Left lung (tissue), 10 donors: ENCODE results near the gene PARVG. TPM values are rescaled to one million over a fixed set of nuclear protein-coding genes. Genes with fewer than 3 reads are reported as not detected.

Source experiments
- ATAC-seq: fragments of 200-7000 bp; cut with Tn5 transposase; one replicate; pipeline ENCODE4 v1.9.1; 2020; ENCODE audit warnings: moderate library complexity
- DNase-seq, 4 donors: peaks; one replicate each; pipeline ENCODE4 v3.0.0-alpha.2; 2013 to 2020
- H3K27ac ChIP-seq, 2 donors: fragments of 200-600 bp; sonication (generic) in 1 of 2; one replicate each; pipeline versions ENCODE4 v1.5.0 to v1.8.0; 2020 to 2021
- H3K27me3 ChIP-seq, 2 donors: fragments of 200-600 bp; sonication (generic) in 1 of 2; one replicate each; pipeline versions ENCODE4 v1.5.0 to v1.8.0; 2020 to 2021
- H3K36me3 ChIP-seq, 2 donors: fragments of 200-600 bp; sonication (generic) in 1 of 2; one replicate each; pipeline versions ENCODE4 v1.5.0 to v1.8.0; 2020 to 2021
- H3K4me1 ChIP-seq, 2 donors: fragments of 200-600 bp; one replicate each; pipeline ENCODE4 v1.8.0; 2021
- H3K4me3 ChIP-seq, 2 donors: fragments of 200-600 bp; sonication (generic) in 1 of 2; one replicate each; pipeline versions ENCODE4 v1.5.0 to v1.8.0; 2020 to 2021; ENCODE audit warnings: mild to moderate bottlenecking in 1 of 2
- H3K9me3 ChIP-seq, 2 donors: fragments of 200-600 bp; sonication (generic) in 1 of 2; one replicate each; pipeline versions ENCODE4 v1.5.0 to v1.8.0; 2020 to 2021
- CTCF ChIP-seq, 2 donors: fragments of 200-600 bp; sonication (generic) in 1 of 2; IDR thresholded peaks; one replicate each; pipeline versions ENCODE4 v1.5.0 to v1.8.0; 2021; ENCODE audit warnings: antibody characterized with exemption in 2 of 2
- intact Hi-C, 2 donors: fragments of 100-400 bp; cut with DNase I; formaldehyde crosslinking; loops; one replicate each; pipeline versions ENCODE4 v1.11.2 to v1.14.2; 2022
- polyA plus RNA-seq, 6 donors: library from polyadenylated mRNA; unstranded; fragments of 120-200 nt; gene quantifications; one replicate each; pipeline ENCODE4 v1.2.1, GENCODE V29; 2013; ENCODE audit not compliant: insufficient read length in 6 of 6
- total RNA-seq, 2 donors: library from RNA; stranded (reverse); fragmentation: NEBNext Ultra II Directional; extraction: Animal tissue kit (Norgen Biotek cat#: 25700); gene quantifications; one replicate each; pipeline ENCODE4 v1.2.1, GENCODE V29; 2021
- donor health status: DM: no; HTN: yes; CAD: no.
- donor health status: DM: no; HTN: no; CAD: no.

PARVG gene
- total and polyA plus RNA-seq, 8 donors = 3.0 to 57.9 (median 3.5) TPM

GRCh38 chr22:44207173-44207980, 26.7 kb downstream of the PARVG start:
- H3K27ac ChIP-seq = no peak overlapping the region
- no peaks in the 10 kb centered on the region for H3K4me1 ChIP-seq
- no peak for TF ChIP-seq CTCF (IDR thresholded peaks at IDR 0.05)
- no peak overlapping the region for H3K4me3 ChIP-seq
- peaks cover 0 to 4% of the 10 kb centered on the region in 2 donors for H3K27me3 ChIP-seq
- peaks cover 0 to 25% of the 10 kb centered on the region in 2 donors for H3K36me3 ChIP-seq
- intact Hi-C loops = no loop called here
- H3K9me3 ChIP-seq = peaks cover 0 to 3% of the 10 kb centered on the region in 2 donors
- no peak for ATAC-seq
- no peak for DNase-seq

GRCh38 chr22:44207981-44208317, 27.2 kb downstream of the PARVG start:
- H3K4me3 ChIP-seq = no peak overlapping the region
- no peaks in the 10 kb centered on the region for H3K27me3 ChIP-seq
- H3K9me3 ChIP-seq = peaks cover 0 to 3% of the 10 kb centered on the region in 2 donors
- intact Hi-C loops = no loop called here
- ATAC-seq = no peak
- TF ChIP-seq CTCF (IDR thresholded peaks at IDR 0.05) = no peak
- no peaks in the 10 kb centered on the region for H3K4me1 ChIP-seq
- peaks cover 0 to 24% of the 10 kb centered on the region in 2 donors for H3K36me3 ChIP-seq
- DNase-seq = no peak
- no peak overlapping the region for H3K27ac ChIP-seq

GRCh38 chr22:44209343-44209742, 28.6 kb downstream of the PARVG start:
- peaks cover 0 to 16% of the 10 kb centered on the region in 2 donors for H3K36me3 ChIP-seq
- no peaks in the 10 kb centered on the region for H3K27me3 ChIP-seq
- intact Hi-C loops = no loop called here

GRCh38 chr22:44210722-44211121, 30.0 kb downstream of the PARVG start:
- Histone ChIP-seq H3K4me3 (no peak overlapping the region), H3K27me3 (no peaks in the 10 kb centered on the region), H3K36me3 (peaks cover 0 to 4% of the 10 kb centered on the region in 2 donors), H3K9me3 (peaks cover 0 to 11% of the 10 kb centered on the region in 2 donors), H3K4me1 (no peaks in the 10 kb centered on the region), H3K27ac (no peak overlapping the region)
- no peak for TF ChIP-seq CTCF (IDR thresholded peaks at IDR 0.05)
- ATAC-seq = no peak
- intact Hi-C loops = no loop called here
- DNase-seq = no peak

More at GRCh38 chr22:44209343-44209742, 28.6 kb downstream of the PARVG start:
- Histone ChIP-seq H3K27ac (no peak overlapping the region), H3K4me3 (no peak overlapping the region), H3K9me3 (peaks cover 0 to 3% of the 10 kb centered on the region in 2 donors), H3K4me1 (no peaks in the 10 kb centered on the region)
- no peak for DNase-seq
- ATAC-seq = no peak
- no peak for TF ChIP-seq CTCF (IDR thresholded peaks at IDR 0.05)

GRCh38 chr22:44211256-44211945, 30.7 kb downstream of the PARVG start:
- H3K27me3 ChIP-seq = no peaks in the 10 kb centered on the region
- no peak for ATAC-seq
- no peaks in the 10 kb centered on the region for H3K4me1 ChIP-seq
- intact Hi-C loops = no loop called here
- H3K9me3 ChIP-seq = peaks cover 0 to 11% of the 10 kb centered on the region in 2 donors
- no peaks in the 10 kb centered on the region for H3K36me3 ChIP-seq
- peak in 1 of 4 donors; percentile 14 for DNase-seq
- no peak overlapping the region for H3K4me3 ChIP-seq
- TF ChIP-seq CTCF (IDR thresholded peaks at IDR 0.05) = no peak
- no peak overlapping the region for H3K27ac ChIP-seq
